ENCODE results near the gene LFNG.

GRCh38 chr7:2514473-2515423 is 4.8 kb upstream of the LFNG start:
- TF ChIP-seq CTCF (IDR thresholded peaks at IDR 0.05) (no peak), POLR2AphosphoS5 (IDR thresholded peaks at IDR 0.05) (no peak)

Data from upper lobe of left lung (tissue), 4 donors.